Testis (tissue), 3 donors: ENCODE data around the gene OXSR1. TPM values are rescaled to one million over a fixed set of nuclear protein-coding genes. Genes with fewer than 3 reads are reported as not detected.
"Not testable (repeated sequence)": the region's sequence is repeated elsewhere in the genome, so short reads cannot be mapped to it uniquely, and the experiment has no call there.

Source experiments
- DNase-seq: peaks from one replicate; pipeline ENCODE4 v3.0.0-alpha.2; 2019
- H3K27ac ChIP-seq, 2 donors: fragments of 200-600 bp; sonication (generic); one replicate each; pipeline ENCODE4 v1.5.1; 2019
- H3K27me3 ChIP-seq: fragments of 200-600 bp; sonication (generic); one replicate; pipeline ENCODE4 v1.5.1; 2019
- H3K36me3 ChIP-seq: fragments of 200-600 bp; sonication (generic); one replicate; pipeline ENCODE4 v1.5.1; 2017; ENCODE audit warnings: low read depth; ENCODE audit errors: missing control alignments
- H3K4me1 ChIP-seq: fragments of 200-600 bp; sonication (generic); one replicate; pipeline ENCODE4 v1.5.1; 2019
- H3K4me3 ChIP-seq, 2 donors: fragments of 200-600 bp; sonication (generic); one replicate each; pipeline ENCODE4 v1.5.1; 2017 to 2019
- H3K9me3 ChIP-seq: fragments of 200-600 bp; sonication (generic); one replicate; pipeline ENCODE4 v1.5.1; 2017
- POLR2A ChIP-seq: fragments of 450-650 bp; IDR thresholded peaks from one replicate; pipeline ENCODE4 v1.6.1; 2017; ENCODE audit warnings: antibody characterized with exemption, mild to moderate bottlenecking, moderate library complexity
- WGBS, 2 donors: methylation state at CpG; one replicate each; pipeline ENCODE4 v1.1.5; 2018; 5-methylcytosine and 5-hydroxymethylcytosine counted together
- intact Hi-C: fragments of 100-400 bp; cut with DNase I; formaldehyde crosslinking; loops from one replicate; pipeline ENCODE4 v1.15.1; 2023; ENCODE audit warnings: low total_unique reads
- polyA plus RNA-seq: library from polyadenylated mRNA; stranded (reverse); fragments of 350-450 nt; fragmentation: Illumina TruSeq; extraction: RNeasy Lipid Tissue Mini Kit (QIAGEN cat#74804); gene quantifications from one replicate; pipeline ENCODE4 v1.2.3, GENCODE V29; 2014; ENCODE audit warnings: low read depth, low replicate concordance; ENCODE audit not compliant: insufficient read depth
- total RNA-seq, 2 donors: library from RNA; depleted of rRNA; stranded (reverse); fragments of >200 nt; gene quantifications; one replicate each; pipeline ENCODE4 v1.2.3, GENCODE V29; 2016
- TF ChIP-seq, protein P1 (sequence below), 3 experiments: fragments of 450-650 bp in 2 of 3; fragments of 200-600 bp in 1 of 3; sonication (generic) in 1 of 3; IDR thresholded peaks; one replicate each; pipeline ENCODE4 v1.5.1; 2016 to 2019; ENCODE audit warnings: antibody characterized with exemption in 3 of 3, mild to moderate bottlenecking in 2 of 3, moderate library complexity in 1 of 3

Gene OXSR1
- total and polyA plus RNA-seq, 3 donors from 2014 or later = 26.0 to 48.7 (median 39.7) TPM

DNA sequence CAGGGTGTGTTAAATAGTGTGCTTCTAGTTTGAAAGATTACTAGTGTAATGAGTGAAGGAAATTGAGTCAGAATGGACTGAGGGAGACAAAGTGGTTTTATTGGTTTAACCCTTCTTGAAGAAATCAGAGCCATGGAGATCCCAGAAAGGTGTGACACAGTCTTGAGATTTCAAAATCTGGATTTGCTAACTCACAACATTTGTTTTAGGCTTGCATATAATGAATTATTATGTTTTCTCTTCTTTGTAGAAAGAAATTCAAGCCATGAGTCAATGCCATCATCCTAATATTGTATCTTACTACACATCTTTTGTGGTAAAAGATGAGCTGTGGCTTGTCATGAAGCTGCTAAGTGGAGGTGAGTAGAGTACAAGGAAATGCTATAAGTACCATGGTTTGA, 25.1 kb downstream of the OXSR1 start:
- TF ChIP-seq, protein P1, sequence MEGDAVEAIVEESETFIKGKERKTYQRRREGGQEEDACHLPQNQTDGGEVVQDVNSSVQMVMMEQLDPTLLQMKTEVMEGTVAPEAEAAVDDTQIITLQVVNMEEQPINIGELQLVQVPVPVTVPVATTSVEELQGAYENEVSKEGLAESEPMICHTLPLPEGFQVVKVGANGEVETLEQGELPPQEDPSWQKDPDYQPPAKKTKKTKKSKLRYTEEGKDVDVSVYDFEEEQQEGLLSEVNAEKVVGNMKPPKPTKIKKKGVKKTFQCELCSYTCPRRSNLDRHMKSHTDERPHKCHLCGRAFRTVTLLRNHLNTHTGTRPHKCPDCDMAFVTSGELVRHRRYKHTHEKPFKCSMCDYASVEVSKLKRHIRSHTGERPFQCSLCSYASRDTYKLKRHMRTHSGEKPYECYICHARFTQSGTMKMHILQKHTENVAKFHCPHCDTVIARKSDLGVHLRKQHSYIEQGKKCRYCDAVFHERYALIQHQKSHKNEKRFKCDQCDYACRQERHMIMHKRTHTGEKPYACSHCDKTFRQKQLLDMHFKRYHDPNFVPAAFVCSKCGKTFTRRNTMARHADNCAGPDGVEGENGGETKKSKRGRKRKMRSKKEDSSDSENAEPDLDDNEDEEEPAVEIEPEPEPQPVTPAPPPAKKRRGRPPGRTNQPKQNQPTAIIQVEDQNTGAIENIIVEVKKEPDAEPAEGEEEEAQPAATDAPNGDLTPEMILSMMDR (IDR thresholded peaks at IDR 0.05) = no peak
- TF ChIP-seq POLR2A = no peak
- no peaks in the 10 kb centered on the region for H3K27me3 ChIP-seq
- H3K27ac ChIP-seq = no peak overlapping the region
- no peaks in the 10 kb centered on the region for H3K9me3 ChIP-seq
- DNase-seq = no peak
- intact Hi-C loops = no loop called here
- H3K4me1 ChIP-seq = no peaks in the 10 kb centered on the region
- H3K36me3 ChIP-seq = no peaks in the 10 kb centered on the region
- no peak overlapping the region for H3K4me3 ChIP-seq

DNA sequence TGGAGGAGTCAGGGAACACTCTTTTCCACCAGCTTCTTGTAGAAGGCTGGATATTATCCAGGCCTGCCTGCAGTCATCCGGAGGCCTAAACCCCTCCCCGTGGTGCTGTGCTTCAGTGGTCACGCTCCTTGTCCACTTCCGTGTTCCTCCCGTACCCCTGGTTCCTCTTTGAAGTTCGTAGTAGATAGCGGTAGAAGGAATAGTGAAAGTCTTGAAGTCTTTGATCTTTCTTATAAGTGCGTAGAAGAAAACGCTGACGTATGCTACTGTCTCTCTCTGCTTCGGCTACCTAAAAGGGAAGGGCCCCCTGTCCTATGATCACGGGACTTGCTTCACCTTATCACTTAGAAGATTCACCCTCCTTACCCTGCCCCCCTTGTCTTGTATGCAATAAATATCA, 37.6 kb downstream of the OXSR1 start:
- 89 to 95% methylated on average over 12 of the region's 12 CpGs for WGBS, 2 donors
- DNase-seq, H3K4me3 ChIP-seq, H3K27ac ChIP-seq, H3K9me3 ChIP-seq, H3K36me3 ChIP-seq, intact Hi-C loops, H3K4me1 ChIP-seq, H3K27me3 ChIP-seq: not testable (repeated sequence)

DNA sequence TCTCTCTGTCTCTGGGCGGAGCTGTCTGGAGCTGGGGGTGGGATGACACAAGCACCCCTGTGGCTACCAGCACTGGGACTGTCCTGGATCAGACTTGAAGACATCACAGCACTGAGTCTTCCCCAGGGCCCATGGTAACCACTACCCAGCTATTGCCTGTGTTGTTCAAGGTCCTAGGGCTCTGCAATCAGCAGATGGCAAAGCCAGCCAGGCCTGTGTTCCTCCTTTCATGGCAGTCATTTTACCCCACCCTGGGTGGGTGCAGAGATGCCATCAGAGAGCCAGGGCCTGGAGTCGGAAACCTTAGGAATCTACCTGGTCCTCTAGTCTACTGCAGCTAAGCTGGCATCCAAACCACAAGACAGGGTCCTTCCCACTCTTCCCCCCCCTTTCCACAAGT, 38.4 kb downstream of the OXSR1 start:
- intact Hi-C loops = no loop called here
- Histone ChIP-seq H3K27me3 (no peaks in the 10 kb centered on the region), H3K4me3 (no peak overlapping the region), H3K36me3 (no peaks in the 10 kb centered on the region), H3K4me1 (no peaks in the 10 kb centered on the region), H3K9me3 (no peaks in the 10 kb centered on the region), H3K27ac (no peak overlapping the region)
- no peak for DNase-seq
- TF ChIP-seq POLR2A = no peak
- TF ChIP-seq, protein P1 (IDR thresholded peaks at IDR 0.05) = no peak
- 96 to 100% methylated on average over 1 to 2 of the region's 2 CpGs for WGBS, 2 donors

DNA sequence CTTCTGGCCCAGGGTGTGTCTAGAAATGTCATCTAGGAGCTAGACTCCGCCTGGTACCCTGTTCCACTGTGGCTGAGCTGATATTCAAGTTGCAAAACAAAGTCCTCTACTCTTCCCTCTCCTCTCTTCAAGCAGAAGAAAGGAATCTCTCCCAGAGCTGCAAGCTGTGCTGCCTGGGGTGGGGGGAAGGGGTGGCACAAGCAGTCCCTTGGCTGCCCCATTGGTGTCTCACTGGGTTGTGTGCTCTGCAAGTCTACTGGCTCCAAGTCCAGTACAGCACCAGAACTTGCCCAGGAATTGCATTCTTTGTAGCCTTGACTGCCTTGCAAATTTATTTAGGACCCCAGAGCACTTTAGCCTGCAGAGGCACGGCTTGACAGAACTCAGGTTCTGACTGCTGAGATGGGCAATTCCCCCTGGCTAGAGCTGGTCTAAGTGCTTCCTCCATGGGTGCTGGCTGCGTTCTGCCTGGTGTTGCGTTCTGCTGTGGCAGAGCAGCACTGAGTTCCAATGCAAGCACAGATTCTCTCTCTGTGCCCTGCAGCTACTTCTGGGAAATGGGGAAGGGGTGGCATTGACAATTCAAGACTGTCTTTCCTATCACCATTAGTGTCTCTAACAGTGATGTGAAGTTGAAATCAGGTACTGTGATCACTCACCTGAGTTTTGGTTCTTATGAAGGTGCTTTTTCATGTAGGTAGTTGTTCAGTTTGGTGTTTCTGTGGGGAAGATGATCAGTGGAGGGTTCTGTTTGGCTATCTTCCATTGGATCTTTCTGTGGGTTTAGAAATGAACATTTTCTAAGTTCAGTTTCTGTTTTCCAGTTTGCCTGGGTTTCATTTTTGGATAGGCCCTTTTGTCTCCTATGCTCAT, 39.5 kb downstream of the OXSR1 start:
- no peaks in the 10 kb centered on the region for H3K27me3 ChIP-seq
- no peak overlapping the region for H3K4me3 ChIP-seq
- no peaks in the 10 kb centered on the region for H3K4me1 ChIP-seq
- intact Hi-C loops = no loop called here
- 80 to 97% methylated on average over 3 to 4 of the region's 4 CpGs for WGBS, 2 donors
- H3K9me3 ChIP-seq = no peaks in the 10 kb centered on the region
- H3K36me3 ChIP-seq = no peaks in the 10 kb centered on the region
- no peak overlapping the region for H3K27ac ChIP-seq
- TF ChIP-seq, protein P1 (IDR thresholded peaks at IDR 0.05) = no peak
- TF ChIP-seq POLR2A = no peak
- DNase-seq = no peak

DNA sequence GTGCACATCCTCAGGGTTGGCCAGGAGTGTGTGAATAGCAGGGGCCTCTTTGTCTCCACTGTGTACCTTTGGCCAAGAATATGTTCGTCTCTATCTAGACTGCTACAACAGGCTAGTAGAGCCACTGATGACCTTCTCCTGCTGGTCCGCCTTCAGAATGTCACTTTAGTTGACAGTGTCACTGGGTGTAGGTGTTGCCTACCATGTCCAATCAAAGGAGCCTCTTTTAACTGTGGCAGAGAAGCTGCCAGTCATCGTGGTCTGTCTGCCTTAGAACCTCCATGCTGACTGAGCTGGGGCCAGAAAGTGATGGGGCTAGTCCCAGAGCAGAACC, 40.1 kb downstream of the OXSR1 start:
- Histone ChIP-seq H3K9me3 (no peaks in the 10 kb centered on the region), H3K27me3 (no peaks in the 10 kb centered on the region), H3K4me3 (no peak overlapping the region), H3K36me3 (no peaks in the 10 kb centered on the region), H3K27ac (no peak overlapping the region), H3K4me1 (no peaks in the 10 kb centered on the region)
- WGBS, 2 donors = 82 to 85% methylated on average over 2 to 3 of the region's 3 CpGs
- TF ChIP-seq, protein P1 (IDR thresholded peaks at IDR 0.05) = no peak
- no peak for TF ChIP-seq POLR2A
- intact Hi-C loops = no loop called here
- no peak for DNase-seq
